Keratinocyte (primary cell): Measurements from ENCODE around the gene NGB.

Source experiments
- CTCF ChIP-seq, 3 experiments: IDR thresholded peaks in 1 of 3; conservative IDR thresholded peaks in 1 of 3; optimal IDR thresholded peaks in 1 of 3; 2 replicates in 2 of 3; 3 replicates in 1 of 3; pipeline versions ENCODE3 to v1.5.1; 2011; ENCODE audit warnings: low read length in 3 of 3, mild to moderate bottlenecking in 3 of 3, moderate library complexity in 2 of 3, control low read depth in 1 of 3, inconsistent platforms in 1 of 3; ENCODE audit not compliant: insufficient read depth in 2 of 3; ENCODE audit errors: extremely low read depth in 1 of 3
- EZH2 ChIP-seq: IDR thresholded peaks from one replicate; pipeline ENCODE4 v1.6.1; 2012; ENCODE audit warnings: inconsistent platforms, mild to moderate bottlenecking, low read length, moderate library complexity

GRCh38 chr14:77221241-77221871 lies 49.6 kb downstream of the NGB start:
- TF ChIP-seq CTCF (optimal IDR thresholded peaks at IDR 0.05 in 1 of 3, IDR thresholded peaks at IDR 0.05 in 1 of 3, conservative IDR thresholded peaks at IDR 0.05 in 1 of 3; ENCODE audit: extremely low read depth in 1 of 3, insufficient read depth in 2 of 3, low read length in 3 of 3), result no peak
- TF ChIP-seq EZH2, result no peak
